OCI-LY7 (cell line): Measurements from ENCODE around the gene GNA15. TPM values are rescaled to one million over a fixed set of nuclear protein-coding genes. Genes with fewer than 3 reads are reported as not detected.

Source experiments
- BruUV-seq: library from RNA; stranded (reverse); fragments of 400-500 nt; replicated peaks from 2 replicates; lab custom pipeline; 2021; lab: Mats Ljungman, UMichigan
- CTCF ChIA-PET: fragments of 300-600 bp; sonication (Branson Sonifier 250); formaldehyde crosslinking; loops from one replicate; lab custom pipeline; 2022; ENCODE audit warnings: antibody characterized with exemption; ENCODE audit not compliant: unreplicated experiment; lab: Charles Lee
- POLR2A ChIA-PET: fragments of 300-600 bp; sonication (Branson Sonifier 250); formaldehyde crosslinking; loops from one replicate; lab custom pipeline; 2022; ENCODE audit warnings: antibody characterized with exemption; lab: Charles Lee
- DNase-seq: peaks from one replicate; pipeline ENCODE4 v3.0.0-alpha.2; 2015; ENCODE audit warnings: low spot score
- H2AFZ ChIP-seq: fragments of 200-600 bp; sonication (generic), shearing (Covaris generic); 2 replicates; pipeline ENCODE4 v1.6.1; 2014; ENCODE audit warnings: mild to moderate bottlenecking, antibody characterized with exemption, low read length, moderate library complexity
- H3K27ac ChIP-seq: fragments of 200-600 bp; sonication (generic); 2 replicates; pipeline ENCODE4 v1.5.1; 2014; ENCODE audit warnings: mixed run types, low read depth, mild to moderate bottlenecking, moderate library complexity, low read length, inconsistent platforms; ENCODE audit not compliant: poor library complexity, severe bottlenecking
- H3K36me3 ChIP-seq: fragments of 200-600 bp; sonication (generic); 2 replicates; pipeline ENCODE4 v1.6.1; 2014; ENCODE audit warnings: mild to moderate bottlenecking, antibody characterized with exemption, low read length, moderate library complexity, mixed read lengths; ENCODE audit not compliant: insufficient read depth
- H3K4me1 ChIP-seq: fragments of 200-600 bp; sonication (generic); 2 replicates; pipeline ENCODE4 v1.5.1; 2014; ENCODE audit warnings: mild to moderate bottlenecking, low read length; ENCODE audit not compliant: insufficient read depth, poor library complexity, severe bottlenecking
- H3K4me2 ChIP-seq: fragments of 200-600 bp; sonication (generic); 2 replicates; pipeline ENCODE4 v1.6.1; 2014; ENCODE audit warnings: mild to moderate bottlenecking, low read length
- H3K4me3 ChIP-seq: fragments of 200-600 bp; sonication (generic); 2 replicates; pipeline ENCODE4 v1.5.1; 2014; ENCODE audit warnings: mild to moderate bottlenecking, low read depth, low read length; ENCODE audit not compliant: poor library complexity, severe bottlenecking
- H3K79me2 ChIP-seq: fragments of 200-600 bp; sonication (generic); 2 replicates; pipeline ENCODE4 v1.6.1; 2016; ENCODE audit warnings: low read depth, mild to moderate bottlenecking, low read length, moderate library complexity, mixed read lengths; ENCODE audit not compliant: insufficient read depth
- H3K9me2 ChIP-seq: fragments of 200-600 bp; sonication (generic); 2 replicates; pipeline ENCODE4 v1.6.1; 2016; ENCODE audit warnings: mild to moderate bottlenecking, low read length, mixed read lengths; ENCODE audit not compliant: insufficient read depth
- H3K9me3 ChIP-seq: fragments of 200-600 bp; sonication (generic); 2 replicates; pipeline ENCODE4 v1.6.1; 2014; ENCODE audit warnings: mild to moderate bottlenecking, mixed run types, low read length, mixed read lengths
- H4K20me1 ChIP-seq: fragments of 200-600 bp; sonication (generic); 2 replicates; pipeline ENCODE4 v1.6.1; 2014; ENCODE audit warnings: mild to moderate bottlenecking, antibody characterized with exemption, low read length, moderate library complexity, mixed read lengths; ENCODE audit not compliant: insufficient read depth
- EZH2phosphoT487 ChIP-seq: fragments of 200-600 bp; sonication (generic); IDR thresholded peaks from 2 replicates; pipeline ENCODE4 v1.6.1; 2018; ENCODE audit warnings: low read depth, borderline replicate concordance, mild to moderate bottlenecking, mixed run types, antibody characterized with exemption, low read length, moderate library complexity, mixed read lengths
- intact Hi-C: fragments of 100-400 bp; cut with micrococcal nuclease; formaldehyde crosslinking; loops from one replicate; pipeline ENCODE4 v1.10.0; 2022; ENCODE audit not compliant: unreplicated experiment
- total RNA-seq, 2 experiments: library from RNA; depleted of rRNA in 1 of 2; stranded (reverse); fragments of >200 nt in 1 of 2; shearing (Covaris generic) in 1 of 2; gene quantifications; 2 replicates each; pipeline ENCODE4 v1.2.3, GENCODE V29; 2014 to 2022
- TF ChIP-seq, protein P1 (sequence below): fragments of 200-600 bp; sonication (generic); conservative IDR thresholded peaks from 2 replicates; pipeline ENCODE4 v1.5.1; 2014; ENCODE audit warnings: mild to moderate bottlenecking, antibody characterized with exemption, low read length, moderate library complexity, mixed read lengths

The GNA15 gene
- total RNA-seq, 2 experiments from 2014 or later: not detected

DNA sequence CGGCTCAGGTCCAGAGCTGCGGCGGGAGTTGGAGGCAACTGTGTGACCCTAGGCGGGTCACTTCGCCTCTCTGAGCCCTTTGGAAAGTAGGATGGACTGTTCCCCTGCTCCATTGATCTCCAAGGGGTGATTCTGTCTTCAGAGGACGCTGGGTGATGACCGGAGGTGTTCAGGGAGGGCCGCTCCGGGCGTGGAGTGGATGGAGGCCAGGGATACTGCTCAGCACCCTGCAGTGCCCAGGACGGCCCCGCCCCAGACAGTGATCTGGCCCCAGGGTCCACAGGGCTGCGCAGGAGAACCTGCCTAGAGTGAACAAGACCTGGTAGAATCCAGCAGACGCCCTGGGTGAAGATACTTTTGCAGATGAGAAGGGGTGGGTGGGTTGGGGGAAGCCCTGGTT, 56.9 kb downstream of the GNA15 start:
- Histone ChIP-seq H2AFZ (no peak overlapping the region), H3K79me2 (peaks cover 34% of the 10 kb centered on the region), H3K27ac (no peak overlapping the region), H3K4me2 (no peak overlapping the region), H4K20me1 (no peaks in the 10 kb centered on the region), H3K9me3 (no peaks in the 10 kb centered on the region), H3K9me2 (no peaks in the 10 kb centered on the region), H3K4me1 (peaks cover under 1% of the 10 kb centered on the region), H3K36me3 (peaks cover 58% of the 10 kb centered on the region), H3K4me3 (no peak overlapping the region)
- intact Hi-C loops: no loop called here
- CTCF ChIA-PET: no interaction called here
- DNase-seq: no peak
- TF ChIP-seq, protein P1, sequence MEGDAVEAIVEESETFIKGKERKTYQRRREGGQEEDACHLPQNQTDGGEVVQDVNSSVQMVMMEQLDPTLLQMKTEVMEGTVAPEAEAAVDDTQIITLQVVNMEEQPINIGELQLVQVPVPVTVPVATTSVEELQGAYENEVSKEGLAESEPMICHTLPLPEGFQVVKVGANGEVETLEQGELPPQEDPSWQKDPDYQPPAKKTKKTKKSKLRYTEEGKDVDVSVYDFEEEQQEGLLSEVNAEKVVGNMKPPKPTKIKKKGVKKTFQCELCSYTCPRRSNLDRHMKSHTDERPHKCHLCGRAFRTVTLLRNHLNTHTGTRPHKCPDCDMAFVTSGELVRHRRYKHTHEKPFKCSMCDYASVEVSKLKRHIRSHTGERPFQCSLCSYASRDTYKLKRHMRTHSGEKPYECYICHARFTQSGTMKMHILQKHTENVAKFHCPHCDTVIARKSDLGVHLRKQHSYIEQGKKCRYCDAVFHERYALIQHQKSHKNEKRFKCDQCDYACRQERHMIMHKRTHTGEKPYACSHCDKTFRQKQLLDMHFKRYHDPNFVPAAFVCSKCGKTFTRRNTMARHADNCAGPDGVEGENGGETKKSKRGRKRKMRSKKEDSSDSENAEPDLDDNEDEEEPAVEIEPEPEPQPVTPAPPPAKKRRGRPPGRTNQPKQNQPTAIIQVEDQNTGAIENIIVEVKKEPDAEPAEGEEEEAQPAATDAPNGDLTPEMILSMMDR: no peak
- TF ChIP-seq EZH2phosphoT487: no peak
- no TSS peak for BruUV-seq
- POLR2A ChIA-PET: no interaction called here

DNA sequence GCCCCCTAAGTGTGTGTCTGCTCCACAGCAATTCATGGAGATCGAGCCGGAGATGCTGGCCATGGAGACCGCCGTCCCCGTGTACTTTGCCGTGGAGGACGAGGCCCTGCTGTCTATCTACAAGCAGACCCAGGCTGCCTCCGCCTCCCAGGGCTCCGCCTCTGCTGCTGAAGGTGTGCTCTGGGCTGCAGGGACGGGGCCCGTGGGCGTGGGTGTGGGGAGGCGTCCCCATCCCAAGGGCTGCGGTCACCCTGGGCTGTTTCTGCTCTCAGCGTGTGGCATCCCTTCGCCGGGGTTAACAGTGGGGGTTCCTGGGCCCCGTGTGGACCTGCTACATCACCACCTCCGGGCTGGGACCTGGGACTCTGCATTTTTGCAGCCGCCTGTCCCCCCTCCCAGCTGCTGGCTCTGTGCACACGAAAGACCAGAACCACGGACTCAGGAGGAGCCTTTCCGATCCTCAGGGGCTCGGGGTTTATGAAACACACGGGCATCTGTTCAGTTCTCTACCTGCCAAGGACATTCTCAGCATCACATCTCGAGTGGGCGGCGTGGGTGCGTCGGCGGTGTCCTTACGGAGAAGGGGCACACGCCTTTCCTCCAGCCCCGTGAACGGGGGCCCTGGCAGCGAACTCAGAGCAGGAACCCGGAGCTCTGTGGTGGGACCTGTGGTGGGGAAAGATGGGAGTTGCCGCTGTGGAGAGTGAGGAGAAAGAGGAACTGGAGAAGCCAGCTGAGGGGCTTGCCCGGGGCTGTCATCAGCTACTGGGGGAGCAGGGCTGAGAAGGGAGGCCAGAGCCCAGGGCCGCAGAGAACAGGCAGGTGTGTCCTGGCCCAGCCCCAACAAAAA, 57.6 kb downstream of the GNA15 start:
- no peak overlapping the region for H2AFZ ChIP-seq
- ChIA-PET POLR2A (interaction anchor here (1.2 kb wide), 1 partner anchor 20 kb away, joined by 7 read pairs; no protein-coding TSS in a partner anchor), CTCF (no interaction called here)
- H3K27ac ChIP-seq: no peak overlapping the region
- no peaks in the 10 kb centered on the region for H3K9me3 ChIP-seq
- no peak for DNase-seq
- no peaks in the 10 kb centered on the region for H3K9me2 ChIP-seq
- H3K4me3 ChIP-seq: no peak overlapping the region
- H3K4me1 ChIP-seq: no peaks in the 10 kb centered on the region
- peaks cover 61% of the 10 kb centered on the region for H3K36me3 ChIP-seq
- H3K79me2 ChIP-seq: peaks cover 26% of the 10 kb centered on the region
- H4K20me1 ChIP-seq: no peaks in the 10 kb centered on the region
- TF ChIP-seq EZH2phosphoT487: no peak
- TF ChIP-seq, protein P1: no peak
- intact Hi-C loops: no loop called here
- H3K4me2 ChIP-seq: no peak overlapping the region
- BruUV-seq: no TSS peak
